ENCODE data around the gene GPR153. TPM values are rescaled to one million over a fixed set of nuclear protein-coding genes. Genes with fewer than 3 reads are reported as not detected.

GPR153 gene
- total RNA-seq, 3 donors from 2014 or later, result 20.2 to 28.3 (median 20.4) TPM

GRCh38 chr1:6292102-6292501, 31.2 kb upstream of the GPR153 start:
- no peaks in the 10 kb centered on the region for H3K9me3 ChIP-seq
- no peak overlapping the region for H3K4me3 ChIP-seq
- no peaks in the 10 kb centered on the region for H3K36me3 ChIP-seq (ENCODE audit: low read depth)
- H3K4me1 ChIP-seq (ENCODE audit: low read depth), result no peaks in the 10 kb centered on the region
- ATAC-seq (no peak), DNase-seq (no peak)
- intact Hi-C loops (cut with DNase I, micrococcal nuclease), result no loop called here
- no peak for TF ChIP-seq CTCF (IDR thresholded peaks at IDR 0.05)

- intact Hi-C loops (cut with DNase I, micrococcal nuclease), result no loop called here
- no peaks in the 10 kb centered on the region for H3K4me1 ChIP-seq (ENCODE audit: low read depth)
- H3K36me3 ChIP-seq (ENCODE audit: low read depth), result no peaks in the 10 kb centered on the region
- no peak for TF ChIP-seq CTCF (IDR thresholded peaks at IDR 0.05)
- no peaks in the 10 kb centered on the region for H3K9me3 ChIP-seq
- no peak overlapping the region for H3K4me3 ChIP-seq
- no peak for DNase-seq
- ATAC-seq, result no peak
These were observed 27.8 kb upstream of the GPR153 start for GRCh38 chr1:6288665-6289064.

GRCh38 chr1:6288026-6288425, 27.1 kb upstream of the GPR153 start:
- intact Hi-C loops (cut with DNase I, micrococcal nuclease), result no loop called here
- no peaks in the 10 kb centered on the region for H3K9me3 ChIP-seq
- DNase-seq (no peak), ATAC-seq (no peak)
- no peaks in the 10 kb centered on the region for H3K4me1 ChIP-seq (ENCODE audit: low read depth)
- no peak for TF ChIP-seq CTCF (IDR thresholded peaks at IDR 0.05)
- H3K36me3 ChIP-seq (ENCODE audit: low read depth), result no peaks in the 10 kb centered on the region
- no peak overlapping the region for H3K4me3 ChIP-seq

GRCh38 chr1:6287431-6287886, 26.6 kb upstream of the GPR153 start:
- Histone ChIP-seq H3K4me1 (ENCODE audit: low read depth) (no peaks in the 10 kb centered on the region), H3K4me3 (no peak overlapping the region), H3K36me3 (ENCODE audit: low read depth) (no peaks in the 10 kb centered on the region), H3K9me3 (no peaks in the 10 kb centered on the region)
- DNase-seq (no peak), ATAC-seq (no peak)
- TF ChIP-seq CTCF (IDR thresholded peaks at IDR 0.05), result no peak
- intact Hi-C loops (cut with DNase I, micrococcal nuclease), result no loop called here

GRCh38 chr1:6287029-6287428, 26.1 kb upstream of the GPR153 start:
- Histone ChIP-seq H3K4me3 (no peak overlapping the region), H3K4me1 (ENCODE audit: low read depth) (peaks cover 2% of the 10 kb centered on the region), H3K9me3 (no peaks in the 10 kb centered on the region), H3K36me3 (ENCODE audit: low read depth) (no peaks in the 10 kb centered on the region)
- intact Hi-C loops (cut with DNase I, micrococcal nuclease), result no loop called here
- no peak for TF ChIP-seq CTCF (IDR thresholded peaks at IDR 0.05)
- ATAC-seq, result no peak
- DNase-seq, result no peak

GRCh38 chr1:6286266-6286665, 25.4 kb upstream of the GPR153 start:
- peaks cover 6% of the 10 kb centered on the region for H3K4me1 ChIP-seq (ENCODE audit: low read depth)
- DNase-seq (no peak), ATAC-seq (no peak)
- no peak overlapping the region for H3K4me3 ChIP-seq
- H3K36me3 ChIP-seq (ENCODE audit: low read depth), result no peaks in the 10 kb centered on the region
- intact Hi-C loops (cut with DNase I, micrococcal nuclease), result no loop called here
- TF ChIP-seq CTCF (IDR thresholded peaks at IDR 0.05), result no peak
- no peaks in the 10 kb centered on the region for H3K9me3 ChIP-seq

Data from mucosa of descending colon (tissue), 3 donors.